Fibroblast of peridontal ligament (primary cell): ENCODE measurements around the gene YTHDF1.
"Not testable (repeated sequence)": the region's sequence is repeated elsewhere in the genome, so short reads cannot be mapped to it uniquely, and the experiment has no call there.

Source experiments
- DNase-seq: peaks from one replicate; pipeline ENCODE4 v3.0.0-alpha.2; 2010; ENCODE audit errors: extremely low read depth

YTHDF1 gene

DNA sequence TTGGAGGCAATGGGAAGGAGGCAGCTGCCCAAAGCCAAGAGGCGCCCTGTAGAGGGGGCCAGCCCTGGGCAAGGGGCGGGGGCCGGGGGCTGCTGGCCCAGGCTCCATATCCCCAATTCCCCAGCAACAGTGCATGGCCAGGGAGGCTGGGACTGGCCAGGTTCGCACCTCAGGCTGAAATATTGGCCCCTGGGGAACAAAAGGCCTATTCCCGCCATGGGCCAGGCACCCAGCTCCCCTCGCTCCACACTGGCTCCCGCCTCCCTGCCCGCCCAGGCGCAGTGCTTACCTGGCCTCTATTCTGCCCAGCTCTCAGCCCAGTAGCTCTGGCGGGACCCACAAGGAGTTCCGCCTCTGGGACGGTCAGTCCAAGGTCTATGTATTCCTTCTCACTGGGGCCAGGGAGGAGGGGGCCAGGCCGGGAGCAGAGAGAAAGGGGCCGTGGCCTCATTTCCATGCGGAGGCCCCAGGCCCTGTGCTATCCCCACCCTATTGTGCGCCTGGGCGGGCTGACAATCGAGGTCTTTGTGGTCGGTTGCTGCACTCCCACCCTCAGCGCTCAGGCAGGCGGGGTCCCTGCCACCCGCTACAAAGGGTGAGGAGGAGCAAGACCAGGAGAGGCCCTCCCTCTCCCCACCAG, 42.3 kb downstream of the YTHDF1 start:
- DNase-seq, result no peak

DNA sequence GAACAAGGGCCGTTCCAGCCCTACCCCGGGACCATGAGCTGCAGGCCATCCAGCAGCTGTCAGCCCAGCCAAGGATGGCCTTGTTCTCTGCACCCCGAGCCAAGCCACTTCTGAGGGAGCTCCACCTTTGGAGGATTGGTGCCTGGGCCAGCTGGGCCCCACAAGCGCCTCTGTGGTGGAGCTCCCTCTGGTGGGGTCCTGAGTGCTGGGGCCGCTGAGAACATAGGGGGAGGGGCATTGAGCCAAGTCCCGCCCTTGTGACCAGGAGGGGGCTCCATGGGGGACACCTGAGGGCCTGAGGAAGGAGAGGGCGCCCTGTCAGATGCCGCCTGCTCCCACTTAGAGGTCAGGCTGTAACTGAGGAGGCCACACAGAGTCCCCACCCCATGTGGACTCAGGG, 43.2 kb downstream of the YTHDF1 start:
- no peak for DNase-seq

DNA sequence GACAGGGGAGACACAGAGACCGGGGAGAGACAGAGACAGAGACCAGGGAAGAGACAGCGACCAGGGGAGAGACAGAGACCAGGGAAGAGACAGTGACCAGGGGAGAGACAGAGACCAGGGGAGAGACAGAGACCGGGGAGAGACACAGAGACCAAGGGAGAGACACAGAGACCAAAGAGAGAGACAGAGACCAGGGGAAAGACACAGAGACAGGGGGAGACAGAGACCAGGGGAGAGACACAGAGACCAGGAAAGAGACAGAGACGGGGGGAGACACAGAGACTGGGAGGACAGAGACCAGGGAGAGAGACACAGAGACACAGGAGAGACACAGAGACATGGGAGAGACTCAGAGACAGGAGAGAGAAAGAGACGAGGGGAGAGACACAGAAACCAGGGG, 43.9 kb downstream of the YTHDF1 start:
- DNase-seq, result no peak

DNA sequence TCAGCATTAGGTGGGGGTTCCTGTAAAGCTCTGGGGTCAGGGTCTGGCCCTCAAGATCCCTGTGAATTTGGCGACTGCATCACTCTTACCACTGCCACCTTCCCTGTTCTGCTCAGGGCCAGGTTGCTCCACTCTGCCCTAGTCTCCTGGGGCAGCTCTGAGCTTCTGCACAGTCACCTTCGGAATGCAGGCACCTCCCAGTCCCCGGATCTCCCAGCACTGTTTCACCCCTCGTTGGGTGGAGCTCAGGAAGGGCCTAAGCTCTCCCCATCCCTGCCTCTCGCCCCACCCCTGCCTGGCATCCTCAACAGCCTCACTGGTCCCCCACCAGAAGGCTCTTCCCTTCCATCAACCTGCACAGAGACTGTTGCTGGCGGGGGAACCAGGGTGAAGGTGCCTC, 46.2 kb downstream of the YTHDF1 start:
- no peak for DNase-seq

DNA sequence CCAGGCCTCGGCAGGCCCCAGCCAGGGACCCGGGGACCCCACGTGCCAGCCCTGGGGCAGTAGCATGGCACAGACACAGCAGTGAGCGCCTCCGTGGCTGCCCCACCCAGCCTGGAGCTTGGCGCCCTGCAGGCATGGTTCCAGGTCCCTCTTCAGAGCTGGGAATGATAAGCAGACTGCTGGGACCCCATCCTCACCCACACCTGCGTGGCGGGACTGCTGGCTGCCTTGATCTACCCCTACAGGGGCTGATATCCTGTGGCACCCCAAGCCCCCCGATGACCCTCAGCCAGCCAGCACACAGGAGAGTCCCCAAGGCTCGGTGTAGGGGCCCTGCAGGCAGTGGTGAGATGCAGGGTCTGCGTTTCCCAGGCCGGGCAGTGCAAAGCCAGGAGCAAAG, 47.1 kb downstream of the YTHDF1 start:
- no peak for DNase-seq

DNA sequence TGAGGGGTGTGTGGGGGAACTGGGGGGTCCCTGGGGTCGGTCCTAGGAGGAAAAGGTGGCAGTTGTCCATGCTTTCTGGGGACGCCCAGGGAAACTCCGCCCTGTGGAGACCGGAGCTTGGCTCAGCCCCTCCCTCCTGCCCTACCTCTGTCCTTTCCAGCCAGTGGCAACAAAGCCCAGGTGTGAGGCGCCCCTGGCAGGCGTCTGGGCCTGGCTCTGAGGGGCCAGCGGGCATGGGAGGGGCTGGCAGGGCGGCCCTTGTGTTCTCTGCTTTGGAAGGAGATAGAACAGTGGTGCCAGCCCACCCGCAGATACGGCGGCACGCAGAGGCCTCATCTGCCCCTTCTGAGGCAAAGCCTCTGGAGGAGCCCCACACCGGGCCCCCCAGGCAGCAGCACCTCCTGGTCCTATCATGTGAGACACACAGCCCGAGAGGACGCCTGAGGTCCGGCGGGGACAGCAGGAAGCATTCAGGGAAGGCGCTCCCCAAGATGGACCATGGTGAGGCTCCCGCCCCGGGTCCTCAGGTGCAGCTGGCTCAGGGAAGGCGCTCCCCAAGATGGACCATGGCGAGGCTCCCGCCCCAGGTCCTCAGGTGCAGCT, 47.9 kb downstream of the YTHDF1 start:
- DNase-seq, result no peak

DNA sequence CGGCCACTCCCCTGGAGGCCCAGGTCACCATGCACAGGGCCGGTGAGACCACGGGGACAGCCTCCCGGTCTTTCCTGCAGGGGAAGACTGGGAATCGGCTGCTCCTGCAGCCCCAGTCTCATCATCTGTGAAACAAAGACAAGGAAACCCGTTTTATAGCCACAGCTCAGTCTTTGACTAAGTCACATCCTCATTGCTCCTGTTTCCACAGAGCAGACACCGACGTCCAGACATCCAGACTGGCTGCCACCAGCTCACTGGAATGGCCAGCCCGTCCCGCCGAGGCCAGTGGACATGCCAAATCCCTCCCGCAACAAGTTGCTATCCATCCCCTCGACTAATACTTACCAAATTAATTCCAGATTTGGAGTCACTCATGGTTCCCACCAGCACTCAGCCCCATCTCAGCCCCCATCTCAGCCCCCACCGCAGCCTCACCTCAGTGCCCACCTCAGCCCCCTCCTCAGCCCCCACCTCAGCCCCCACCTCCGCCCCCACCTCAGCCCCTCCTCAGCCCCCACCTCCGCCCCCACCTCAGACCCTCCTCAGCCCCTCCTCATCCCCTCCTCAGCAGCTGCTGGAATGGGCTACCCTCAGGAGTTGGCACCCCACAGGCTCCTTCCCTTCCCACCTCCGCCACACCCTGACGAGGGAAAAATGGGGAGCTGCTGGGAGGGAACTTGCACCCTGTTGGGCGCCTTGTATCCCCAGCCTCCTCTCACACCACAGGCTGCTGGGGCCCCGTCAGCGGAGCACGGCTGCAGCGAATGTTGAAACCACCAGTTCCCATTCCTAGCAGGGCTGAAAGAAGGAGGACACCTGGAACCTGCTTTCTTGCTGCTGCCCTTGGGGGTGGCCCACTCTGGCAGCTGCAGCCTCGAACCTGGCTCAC, 48.7 kb downstream of the YTHDF1 start:
- DNase-seq, result no peak

DNA sequence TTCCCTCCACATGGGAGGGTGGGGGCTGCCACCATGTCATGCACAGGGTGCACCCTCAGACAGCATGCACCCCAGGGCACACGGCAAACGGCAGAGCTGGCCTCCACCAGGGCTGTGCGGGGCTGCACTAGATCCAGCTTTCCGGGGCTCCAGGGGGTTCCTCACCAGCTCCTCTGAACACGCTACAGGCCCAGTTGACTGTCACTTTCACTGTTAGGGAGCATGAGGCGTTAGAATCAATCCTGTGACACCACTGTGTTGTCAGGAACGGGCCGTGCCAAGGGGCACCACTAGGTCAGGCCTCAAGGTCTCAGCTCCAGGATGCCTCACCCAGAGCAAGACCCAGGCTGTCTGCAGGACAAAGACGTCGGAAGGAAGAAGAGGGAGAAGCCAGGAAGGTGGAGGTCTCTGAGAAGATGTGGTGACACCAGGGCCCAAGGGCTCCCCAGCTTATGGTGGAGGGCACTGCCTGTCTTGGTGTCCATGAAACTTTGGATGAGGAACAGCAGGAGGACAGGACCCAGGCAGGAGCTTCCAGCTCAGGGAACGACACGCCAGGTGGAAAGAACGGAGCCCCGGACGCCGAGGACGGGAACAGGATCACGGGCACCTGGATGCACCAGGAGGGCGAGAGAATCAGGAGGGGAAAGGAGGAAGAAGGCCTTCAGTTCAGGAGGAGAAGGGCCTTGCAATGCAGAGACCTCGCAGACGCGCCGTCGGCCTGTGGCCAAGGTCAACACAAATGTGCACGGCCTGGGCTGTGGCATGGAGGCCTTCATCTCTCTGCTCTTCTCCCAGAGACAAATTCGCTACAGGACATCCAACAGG, 49.5 kb downstream of the YTHDF1 start:
- DNase-seq, result no peak

DNA sequence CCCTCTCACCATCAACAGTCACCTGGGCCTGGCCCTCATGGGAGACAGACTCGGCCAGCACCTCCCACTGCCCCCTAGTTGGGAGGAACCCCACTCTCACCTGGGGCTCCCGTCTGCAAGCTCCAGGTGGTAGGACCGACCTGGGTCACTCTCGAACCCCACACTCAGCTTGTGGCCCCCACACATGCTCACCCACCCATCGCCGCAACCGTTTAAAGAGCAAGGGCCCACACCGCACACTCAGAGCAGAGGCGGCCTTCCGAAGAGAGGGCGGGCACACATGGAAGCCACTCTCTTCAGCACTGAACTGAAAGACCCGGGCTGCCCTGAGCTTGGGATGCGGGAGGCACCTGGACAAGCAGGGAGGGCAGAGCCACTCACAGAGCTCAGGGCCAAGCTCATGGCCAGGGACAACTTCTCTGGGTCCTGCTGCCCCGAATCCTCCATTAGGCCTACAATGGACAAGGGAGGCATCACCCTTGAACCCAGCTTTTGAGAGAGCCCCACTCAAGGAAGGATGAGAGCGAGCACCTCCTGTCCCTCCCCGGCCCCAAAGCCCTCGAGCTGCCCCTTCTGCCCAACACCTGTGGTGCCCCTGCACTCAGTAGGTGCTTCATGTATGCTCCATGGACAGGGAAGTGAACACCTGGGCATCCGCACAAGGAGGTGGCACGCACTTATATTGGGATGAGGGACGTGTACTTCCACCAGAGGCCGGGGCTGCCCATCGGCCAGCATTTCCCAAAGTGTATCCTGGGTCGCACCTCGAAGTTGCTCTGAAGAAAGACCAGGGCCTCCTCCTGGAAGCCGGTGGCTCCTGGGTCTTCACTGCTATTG, 50.4 kb downstream of the YTHDF1 start:
- DNase-seq, result no peak

DNA sequence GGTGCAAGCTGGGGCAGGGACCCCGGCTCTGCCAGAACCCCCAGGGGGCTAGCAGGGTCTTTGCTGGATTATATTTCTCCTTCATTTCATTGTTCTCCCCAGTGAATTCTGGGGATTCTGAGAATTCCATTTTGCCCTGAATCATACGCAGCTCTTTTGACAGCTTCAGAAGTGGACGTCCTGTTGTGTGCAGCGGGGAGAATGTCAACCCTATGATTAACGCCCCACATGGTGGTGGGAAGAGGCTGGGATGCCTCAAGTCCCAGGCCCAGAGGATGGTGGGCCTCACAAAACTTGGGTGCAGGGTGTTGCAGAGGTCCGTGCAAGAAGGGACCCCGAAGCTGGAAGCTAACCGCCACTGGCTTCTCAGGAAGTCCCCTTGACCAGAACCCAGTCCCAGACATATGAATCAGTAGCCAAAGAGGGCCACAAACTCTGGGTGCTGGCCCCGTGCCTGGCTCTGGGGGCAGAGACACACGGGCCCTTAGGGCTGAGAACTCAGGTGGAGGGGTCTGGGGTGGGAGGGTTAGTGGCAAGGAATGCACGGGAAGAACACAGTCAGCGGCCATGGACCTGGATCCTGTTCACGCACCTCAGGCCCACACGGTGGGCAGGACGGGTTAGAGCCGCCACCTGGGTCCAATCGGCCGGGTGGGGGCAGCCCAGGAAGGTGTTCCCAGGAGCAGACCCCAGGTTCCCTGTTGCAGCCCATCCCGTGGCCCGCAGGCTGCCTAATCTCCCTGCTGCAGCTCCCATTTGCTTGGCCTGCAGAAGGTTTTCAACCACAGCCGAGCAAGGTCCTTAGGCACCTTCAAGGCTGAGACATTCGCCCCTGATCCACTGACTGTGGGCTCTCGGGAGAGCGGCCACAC, 51.2 kb downstream of the YTHDF1 start:
- no peak for DNase-seq

DNA sequence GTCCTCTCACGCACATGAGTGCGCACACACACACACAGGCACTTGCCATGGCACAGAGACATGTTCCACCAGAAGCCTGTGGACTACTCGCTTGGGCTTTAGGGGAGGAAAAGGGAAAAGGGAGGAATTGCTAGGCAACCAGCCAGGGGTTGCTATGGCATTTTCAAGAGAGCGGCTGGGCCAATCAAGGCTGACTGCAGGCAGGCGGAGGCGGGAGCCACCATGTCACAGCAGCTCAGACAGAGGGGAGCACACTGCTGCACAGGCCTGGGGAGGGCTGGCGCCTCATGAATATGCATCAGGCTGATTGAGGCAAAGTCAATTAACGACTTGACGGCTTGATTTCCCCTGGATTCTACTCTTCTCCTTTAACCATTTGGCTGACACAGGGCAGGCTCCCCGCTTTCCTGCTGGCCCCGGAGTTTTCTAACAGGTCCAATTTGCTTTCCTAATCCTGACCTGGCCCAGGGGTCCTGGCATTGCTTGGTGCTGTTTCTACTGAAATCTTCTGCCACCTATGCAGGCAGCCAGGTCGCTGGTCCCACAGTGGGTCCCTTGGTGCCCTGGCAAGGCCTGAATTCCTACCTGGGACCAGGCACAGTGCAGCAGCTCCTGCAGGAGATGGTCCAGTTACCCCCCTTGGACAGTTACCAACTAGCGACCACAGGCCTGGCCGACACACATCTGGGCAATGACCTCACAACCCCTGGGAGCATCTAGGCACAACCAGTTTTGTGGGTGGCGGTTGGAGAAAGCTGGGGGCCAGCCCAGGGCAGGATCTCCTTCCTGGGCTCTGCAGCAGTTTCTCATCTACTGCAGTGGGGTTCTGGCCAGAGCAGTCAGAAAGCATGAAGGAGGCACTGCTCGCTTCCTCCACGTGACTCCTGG, 52.1 kb downstream of the YTHDF1 start:
- DNase-seq, result no peak

DNA sequence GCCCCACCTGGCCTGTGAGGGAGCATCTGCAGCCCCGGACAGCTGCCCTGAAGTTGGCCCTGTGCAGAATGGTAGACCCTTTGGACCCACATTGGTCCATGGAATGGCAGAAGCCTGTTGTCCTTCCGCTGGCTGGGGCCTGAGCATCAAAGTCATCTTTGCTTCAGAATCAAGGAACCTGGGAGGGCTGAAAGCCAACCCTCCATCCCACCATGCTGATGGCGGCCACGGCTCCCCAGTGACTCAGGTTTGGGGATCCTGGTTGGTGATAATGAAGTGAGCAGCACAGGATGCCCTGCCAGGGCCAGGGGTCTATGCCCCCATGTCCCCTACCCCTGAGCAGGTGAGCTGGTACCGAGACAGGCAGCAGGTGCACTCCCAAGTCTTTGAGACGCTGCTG, 52.8 kb downstream of the YTHDF1 start:
- DNase-seq, result no peak

DNA sequence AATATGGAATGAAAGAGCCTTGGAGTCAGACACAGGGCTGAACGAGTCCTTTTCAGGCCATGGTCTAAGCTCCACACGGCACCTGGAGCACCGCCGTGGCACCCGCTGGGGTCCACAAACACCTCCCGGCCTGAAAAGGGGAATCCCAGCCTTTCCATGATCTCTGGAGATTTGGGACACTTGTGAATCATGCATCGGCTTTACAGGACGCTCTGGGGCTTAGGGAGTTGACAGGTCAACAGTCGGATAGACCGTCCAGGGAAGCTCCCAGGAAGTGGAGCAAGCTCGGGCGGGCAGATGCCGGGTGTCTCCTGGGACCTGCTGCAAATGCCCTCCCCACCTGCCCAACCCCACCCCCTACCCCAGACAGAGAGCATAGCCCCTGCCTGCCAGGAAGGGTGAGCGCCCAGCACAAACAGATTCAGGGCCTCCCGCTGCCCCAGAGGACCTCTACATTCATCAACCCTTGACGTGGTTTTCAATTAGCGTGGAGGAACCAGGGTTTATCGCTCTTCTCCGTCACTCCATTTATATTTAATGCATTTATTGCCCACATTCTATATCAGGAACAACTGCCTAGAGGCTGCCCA, 53.6 kb downstream of the YTHDF1 start:
- DNase-seq, result no peak

DNA sequence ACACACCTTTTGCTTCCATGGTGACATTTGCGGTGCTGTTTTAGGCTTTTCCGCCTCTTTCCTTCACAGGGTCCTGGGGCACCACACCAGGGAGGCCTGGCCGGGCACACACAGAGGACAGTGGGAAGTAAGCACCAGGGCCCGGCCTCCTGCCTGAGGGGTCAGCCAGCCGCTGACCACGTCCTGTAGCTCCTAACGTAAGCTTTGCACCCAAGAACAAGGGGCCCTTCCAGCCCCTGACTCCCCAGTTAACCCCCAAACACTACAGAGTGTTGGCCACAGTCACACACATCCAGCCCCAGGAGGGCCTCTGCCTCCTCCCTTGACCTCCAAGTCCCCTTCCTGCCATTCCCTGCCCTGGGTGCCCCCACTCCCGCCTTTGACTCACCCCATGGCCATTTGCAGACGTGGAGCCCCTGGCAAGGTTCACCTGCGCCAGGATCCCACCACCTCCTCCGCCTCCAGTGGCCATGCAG, 54.7 kb downstream of the YTHDF1 start:
- DNase-seq, result no peak

DNA sequence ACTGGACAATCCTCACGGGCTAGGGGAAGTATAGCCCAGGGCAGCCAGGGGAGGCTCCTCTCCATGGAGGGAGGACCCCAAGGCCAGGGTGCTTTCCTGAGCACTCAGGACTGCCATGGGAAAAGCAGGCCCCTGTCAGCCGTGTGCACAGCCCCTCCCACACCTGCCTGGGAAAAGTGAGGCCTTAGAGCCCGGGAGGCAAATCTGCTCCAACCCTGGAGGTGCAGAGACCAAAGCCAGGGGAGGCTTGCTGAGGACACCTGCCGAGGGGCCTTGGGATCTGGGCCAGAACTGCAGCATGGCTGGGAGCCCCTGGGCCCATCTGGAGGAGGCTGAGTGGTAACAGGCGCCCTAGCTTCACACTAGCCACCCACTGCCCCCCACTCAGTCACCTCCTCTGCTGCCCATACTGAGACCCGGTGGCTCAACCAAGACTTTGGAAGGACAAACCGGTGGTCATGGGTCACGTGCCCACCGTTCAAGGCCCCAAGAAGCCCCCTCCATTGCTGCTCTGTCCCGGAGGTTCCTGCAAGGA, 55.2 kb downstream of the YTHDF1 start:
- DNase-seq, result no peak

DNA sequence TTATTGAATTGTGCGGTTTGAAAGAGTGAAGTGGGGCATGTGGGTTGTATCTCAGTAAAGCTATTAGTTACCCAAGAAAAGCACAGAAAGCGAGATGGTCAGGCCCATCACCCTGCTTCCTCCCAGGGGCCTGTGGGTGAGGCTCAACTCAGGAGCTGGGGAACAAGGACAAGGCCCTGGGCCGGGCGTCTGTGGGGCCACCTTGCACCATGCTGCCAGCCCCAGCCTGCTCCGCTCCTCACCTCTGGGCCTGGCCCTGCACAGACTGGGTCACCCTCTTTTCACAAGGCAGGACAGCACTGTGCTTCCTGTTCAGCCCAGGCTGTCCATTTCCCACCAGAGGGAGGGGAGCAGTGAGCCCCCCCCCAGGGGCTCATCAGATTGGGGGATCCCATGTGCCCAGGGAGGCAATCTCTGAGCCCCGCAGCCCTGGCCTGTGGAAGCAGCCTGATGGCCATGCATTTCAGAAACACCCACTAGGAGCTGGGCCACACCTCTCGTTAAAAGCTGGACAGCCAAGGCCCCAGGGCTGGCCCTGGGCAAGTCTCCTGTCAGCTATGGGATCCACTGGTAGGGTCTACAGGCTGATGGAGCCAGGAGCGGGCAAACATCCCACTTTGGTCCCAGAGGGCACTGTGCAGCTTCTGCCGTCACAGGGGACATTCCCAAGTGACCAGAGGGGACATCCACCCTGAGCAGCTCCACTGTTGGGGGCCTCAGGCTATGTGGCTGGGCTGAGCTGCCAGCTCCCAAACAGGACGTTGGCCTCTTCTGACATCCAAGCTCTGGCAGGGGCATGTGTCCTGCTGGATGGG, 55.9 kb downstream of the YTHDF1 start:
- DNase-seq, result no peak

DNA sequence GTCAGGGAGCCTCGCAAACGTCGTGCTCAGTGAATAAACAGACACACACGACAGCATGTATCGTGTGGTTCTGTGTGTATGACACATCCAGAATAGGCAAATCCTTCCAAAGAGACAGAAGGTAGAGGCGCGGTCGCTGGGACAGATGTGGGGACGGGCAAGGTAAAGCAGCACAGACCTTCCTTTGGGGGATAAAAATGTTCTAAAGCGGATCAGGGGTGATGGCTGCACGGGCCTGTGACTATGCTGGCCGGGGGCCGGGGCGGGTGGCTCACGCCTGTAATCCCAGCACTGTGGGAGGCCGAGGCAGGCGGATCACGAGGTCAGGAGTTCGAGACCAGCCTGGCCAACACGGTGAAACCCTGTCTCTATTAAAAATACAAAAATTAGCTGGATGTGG, 56.7 kb downstream of the YTHDF1 start:
- DNase-seq, result not testable (repeated sequence)

DNA sequence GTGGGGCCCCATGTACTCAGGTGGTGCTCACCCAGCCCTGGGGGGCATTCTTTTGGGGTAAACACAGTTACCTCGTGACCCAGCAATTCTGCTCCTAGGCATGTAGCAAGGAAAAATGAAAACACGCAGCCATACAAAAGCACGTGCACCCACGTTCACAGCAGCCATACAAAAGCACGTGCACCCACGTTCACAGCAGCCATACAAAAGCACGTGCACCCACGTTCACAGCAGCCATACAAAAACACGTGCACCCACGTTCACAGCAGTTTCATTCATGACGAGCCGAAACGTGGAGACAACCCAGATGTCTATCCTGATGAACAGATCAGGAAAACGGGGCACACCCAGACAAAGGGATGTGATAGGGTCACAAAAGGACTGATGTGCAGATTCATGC, 57.1 kb downstream of the YTHDF1 start:
- no peak for DNase-seq
